ENCODE measurements around the gene NEURL1. TPM values are rescaled to one million over a fixed set of nuclear protein-coding genes. Genes with fewer than 3 reads are reported as not detected.

NEURL1 gene
- total RNA-seq, 1 donor from 2014 or later: 1.3 TPM

DNA sequence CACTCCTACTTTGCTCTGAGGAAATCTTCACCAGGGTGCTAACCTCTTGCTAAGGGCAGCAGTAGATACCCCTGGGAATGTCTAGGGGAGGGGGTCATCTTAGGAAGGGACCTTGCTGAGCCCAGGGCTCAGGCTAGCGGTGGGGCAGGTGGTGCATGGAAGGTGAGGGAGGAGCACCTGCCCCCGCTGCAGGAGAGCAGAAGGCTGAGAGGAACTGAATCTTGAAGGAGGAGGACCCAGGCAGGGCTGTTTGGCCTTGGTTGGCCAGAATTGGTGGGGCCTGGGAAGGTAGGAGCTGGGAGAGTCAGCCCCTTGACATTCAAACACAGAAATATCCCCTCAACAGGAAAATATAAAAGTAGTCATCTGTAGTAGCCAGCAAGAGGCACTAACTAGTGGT lies 21.5 kb upstream of the NEURL1 start:
- TF ChIP-seq, protein P1, sequence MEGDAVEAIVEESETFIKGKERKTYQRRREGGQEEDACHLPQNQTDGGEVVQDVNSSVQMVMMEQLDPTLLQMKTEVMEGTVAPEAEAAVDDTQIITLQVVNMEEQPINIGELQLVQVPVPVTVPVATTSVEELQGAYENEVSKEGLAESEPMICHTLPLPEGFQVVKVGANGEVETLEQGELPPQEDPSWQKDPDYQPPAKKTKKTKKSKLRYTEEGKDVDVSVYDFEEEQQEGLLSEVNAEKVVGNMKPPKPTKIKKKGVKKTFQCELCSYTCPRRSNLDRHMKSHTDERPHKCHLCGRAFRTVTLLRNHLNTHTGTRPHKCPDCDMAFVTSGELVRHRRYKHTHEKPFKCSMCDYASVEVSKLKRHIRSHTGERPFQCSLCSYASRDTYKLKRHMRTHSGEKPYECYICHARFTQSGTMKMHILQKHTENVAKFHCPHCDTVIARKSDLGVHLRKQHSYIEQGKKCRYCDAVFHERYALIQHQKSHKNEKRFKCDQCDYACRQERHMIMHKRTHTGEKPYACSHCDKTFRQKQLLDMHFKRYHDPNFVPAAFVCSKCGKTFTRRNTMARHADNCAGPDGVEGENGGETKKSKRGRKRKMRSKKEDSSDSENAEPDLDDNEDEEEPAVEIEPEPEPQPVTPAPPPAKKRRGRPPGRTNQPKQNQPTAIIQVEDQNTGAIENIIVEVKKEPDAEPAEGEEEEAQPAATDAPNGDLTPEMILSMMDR (conservative IDR thresholded peaks at IDR 0.05; ENCODE audit: low read depth, low read length): no peak
- DNase-seq (ENCODE audit: low read depth): no peak
- H3K4me3 ChIP-seq (ENCODE audit: low read depth, low read length): no peak overlapping the region

DNA sequence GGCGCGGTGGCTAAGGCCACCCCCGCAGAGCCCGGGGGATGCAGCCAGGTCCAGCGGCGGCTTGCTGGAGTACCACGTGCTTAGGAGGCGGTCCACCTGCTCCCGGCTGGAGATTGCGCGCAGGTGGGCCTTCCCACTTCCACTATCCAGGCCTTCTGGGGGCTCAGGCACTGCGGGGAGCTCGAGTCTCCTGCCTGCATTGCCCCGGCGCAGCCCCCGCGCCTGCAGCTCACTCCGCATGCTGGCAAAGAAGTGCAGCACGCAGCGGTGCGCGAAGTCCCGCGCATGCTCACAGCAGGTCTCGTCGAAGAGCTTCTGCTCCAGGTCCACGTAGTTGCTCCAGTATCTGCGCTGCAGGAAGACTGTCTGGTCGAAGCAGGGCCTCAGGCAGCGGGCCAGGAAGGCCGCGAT lies 20.2 kb upstream of the NEURL1 start:
- TF ChIP-seq, protein P1 (conservative IDR thresholded peaks at IDR 0.05; ENCODE audit: low read depth, low read length): no peak
- DNase-seq (ENCODE audit: low read depth): no peak

DNA sequence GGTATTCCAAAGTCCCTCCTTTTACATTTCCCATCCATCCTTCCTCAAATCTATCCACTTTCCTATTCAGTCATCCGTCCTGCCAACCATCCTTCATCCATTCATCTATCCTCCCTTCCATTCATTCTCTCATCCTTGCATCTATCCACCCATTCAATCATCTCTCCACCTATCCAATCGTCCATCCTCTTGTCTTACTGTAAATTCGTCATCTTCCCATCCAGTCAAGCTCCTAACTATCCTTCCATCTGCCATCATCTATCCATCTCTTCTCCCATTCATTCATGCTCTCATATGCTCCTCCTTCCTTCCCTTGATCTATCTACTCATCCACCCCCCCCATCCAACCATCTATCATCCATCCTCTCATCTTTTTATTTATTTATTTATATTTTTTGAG lies 19.4 kb upstream of the NEURL1 start:
- no peak overlapping the region for H3K4me3 ChIP-seq (ENCODE audit: low read depth, low read length)
- DNase-seq (ENCODE audit: low read depth): no peak
- TF ChIP-seq, protein P1 (conservative IDR thresholded peaks at IDR 0.05; ENCODE audit: low read depth, low read length): no peak

More for the DNA sequence above, 20.2 kb upstream of the NEURL1 start:
- no peak overlapping the region for H3K4me3 ChIP-seq (ENCODE audit: low read depth, low read length)

DNA sequence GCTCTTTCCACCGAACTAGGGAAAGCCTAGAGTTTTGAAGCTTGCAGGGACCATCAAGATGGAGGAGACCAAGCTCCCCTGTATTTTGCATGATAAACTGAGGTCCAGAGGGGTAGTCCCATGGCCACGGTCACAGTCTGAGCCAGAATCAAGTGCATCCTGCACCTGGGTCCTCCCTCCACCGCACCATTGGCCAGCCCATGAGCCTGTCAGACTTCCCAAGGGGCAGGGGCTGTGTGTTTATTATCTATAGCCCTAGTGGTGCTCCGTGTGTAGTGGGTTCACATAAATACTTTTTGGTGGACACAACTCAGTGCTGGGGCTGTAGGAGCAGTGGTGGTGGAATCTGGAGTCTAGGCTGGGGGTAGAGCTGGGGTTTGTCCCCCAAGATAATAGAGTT lies 18.1 kb upstream of the NEURL1 start:
- H3K4me3 ChIP-seq (ENCODE audit: low read depth, low read length): no peak overlapping the region
- TF ChIP-seq, protein P1 (conservative IDR thresholded peaks at IDR 0.05; ENCODE audit: low read depth, low read length): no peak

DNA sequence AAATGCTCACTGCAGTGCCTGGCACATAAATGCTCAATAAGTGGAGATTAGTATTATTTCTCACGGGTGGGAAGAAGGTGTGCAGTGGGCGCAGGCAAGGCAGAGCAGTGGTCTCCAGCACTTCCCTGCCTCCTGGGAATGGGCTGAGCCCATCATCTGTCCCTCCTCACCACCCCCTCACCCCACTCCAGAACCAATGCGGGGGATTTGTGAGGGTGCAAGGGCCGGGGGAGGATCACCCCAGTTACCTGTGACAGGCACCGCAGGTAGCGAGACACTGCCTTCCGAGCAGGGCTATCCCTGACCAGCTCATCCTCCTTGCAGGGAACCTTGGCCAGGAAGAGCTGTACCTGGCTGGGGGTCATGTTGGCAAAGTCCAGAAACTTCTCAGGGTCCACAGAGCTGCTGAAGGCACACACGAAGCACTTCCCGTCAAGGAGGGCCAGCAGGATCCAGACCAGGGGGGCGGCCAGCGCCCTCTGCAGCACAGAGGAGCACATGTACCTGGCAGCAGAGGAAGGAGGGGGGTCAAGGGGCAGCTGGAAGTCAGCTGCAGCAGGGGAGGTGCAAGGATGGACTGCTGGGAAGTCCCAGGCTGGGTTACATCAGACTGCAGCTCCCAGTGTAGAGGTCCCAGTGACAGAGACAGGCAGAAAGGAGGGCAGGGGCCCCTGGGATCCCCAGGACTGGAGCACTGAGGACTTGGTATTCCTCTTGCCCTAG lies 17.3 kb upstream of the NEURL1 start:
- no peak for DNase-seq (ENCODE audit: low read depth)
- H3K4me3 ChIP-seq (ENCODE audit: low read depth, low read length): no peak overlapping the region
- TF ChIP-seq, protein P1 (conservative IDR thresholded peaks at IDR 0.05; ENCODE audit: low read depth, low read length): peak; percentile 44

More for the DNA sequence above, 18.1 kb upstream of the NEURL1 start:
- no peak for DNase-seq (ENCODE audit: low read depth)

DNA sequence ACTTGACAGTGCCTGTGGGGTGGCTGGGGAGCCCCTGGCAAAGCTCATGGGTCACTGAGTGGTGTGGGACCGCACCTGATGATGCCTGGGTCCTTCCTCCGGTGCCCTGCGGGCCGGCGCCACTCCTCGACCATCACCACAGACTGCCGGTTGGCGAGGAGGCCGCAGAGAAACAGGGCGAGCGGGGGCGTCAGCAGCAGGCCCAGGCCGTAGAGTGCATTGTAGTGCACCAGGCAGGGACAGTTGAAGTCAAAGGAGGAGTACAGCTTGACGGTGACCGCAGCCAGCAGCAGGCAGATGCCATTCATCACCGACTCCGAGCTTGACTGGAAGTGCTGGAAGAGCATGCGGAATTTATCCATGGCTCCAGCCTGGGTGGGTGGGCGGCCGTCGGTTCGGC lies 14.8 kb upstream of the NEURL1 start:
- TF ChIP-seq, protein P1 (conservative IDR thresholded peaks at IDR 0.05; ENCODE audit: low read depth, low read length): no peak
- H3K4me3 ChIP-seq (ENCODE audit: low read depth, low read length): no peak overlapping the region
- DNase-seq (ENCODE audit: low read depth): no peak

DNA sequence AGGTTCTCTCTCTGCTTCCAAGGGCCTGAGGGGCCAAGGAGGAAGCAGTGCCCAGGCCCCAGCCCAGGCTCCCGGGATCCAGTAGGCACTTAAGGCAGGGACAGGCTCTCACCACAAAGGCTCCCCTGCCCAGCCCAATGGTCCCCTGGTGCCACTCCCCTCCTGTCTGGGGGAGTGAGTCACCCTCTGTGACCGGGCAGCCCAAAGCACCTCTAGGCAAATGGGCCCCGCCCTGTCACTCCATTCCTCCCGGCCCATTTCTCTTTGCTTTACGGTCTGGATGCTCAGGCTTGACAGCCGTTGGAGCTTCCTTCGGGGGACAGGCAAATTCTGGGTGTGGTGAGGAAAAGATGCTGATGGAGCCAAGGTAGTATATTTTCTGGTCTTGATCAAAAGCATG lies 14.4 kb upstream of the NEURL1 start, which contains the start of gene CALHM3:
CALHM3 (minus strand) TSS at position 106 of the 400 bp plus-strand sequence. CDS start 208 bp downstream, outside the sequence.
- TF ChIP-seq, protein P1 (conservative IDR thresholded peaks at IDR 0.05; ENCODE audit: low read depth, low read length): no peak
- no peak for DNase-seq (ENCODE audit: low read depth)
- H3K4me3 ChIP-seq (ENCODE audit: low read depth, low read length): no peak within 1 kb of the TSS

Data from epithelial cell of proximal tubule (primary cell).